WTC11 (cell line): ENCODE results near the gene HSPB6. TPM values are rescaled to one million over a fixed set of nuclear protein-coding genes. Genes with fewer than 3 reads are reported as not detected.

Experiments
- ATAC-seq: fragments of 200-7000 bp; cut with Tn5 transposase; 2 replicates; pipeline ENCODE4 v1.10.0; 2021; ENCODE audit warnings: mild to moderate bottlenecking, moderate library complexity
- CTCF ChIA-PET: fragments of 300-600 bp; sonication (Branson Sonifier 250); formaldehyde crosslinking; loops from one replicate; lab custom pipeline; 2021; ENCODE audit warnings: antibody characterized with exemption; lab: Charles Lee
- POLR2A ChIA-PET: fragments of 350-600 bp; sonication (Branson Sonifier 250); formaldehyde crosslinking; loops from one replicate; lab custom pipeline; 2021; ENCODE audit warnings: antibody characterized with exemption; lab: Charles Lee
- DNase-seq: peaks from one replicate; pipeline ENCODE4 v3.0.0; 2021; ENCODE audit warnings: low spot score
- H3K27ac Mint-ChIP-seq: 2 replicates; pipeline ENCODE4 v1.8.0; 2021; ENCODE audit warnings: mixed read lengths
- H3K27me3 Mint-ChIP-seq: 2 replicates; pipeline ENCODE4 v1.8.0; 2021; ENCODE audit warnings: low read depth, mild to moderate bottlenecking, moderate library complexity, mixed read lengths
- H3K36me3 Mint-ChIP-seq: 2 replicates; pipeline ENCODE4 v1.8.0; 2021; ENCODE audit warnings: mixed read lengths
- H3K4me1 Mint-ChIP-seq: 2 replicates; pipeline ENCODE4 v1.8.0; 2022; ENCODE audit warnings: mixed read lengths
- H3K4me3 Mint-ChIP-seq: 2 replicates; pipeline ENCODE4 v1.8.0; 2021; ENCODE audit warnings: mild to moderate bottlenecking, moderate library complexity, mixed read lengths
- H3K9me3 Mint-ChIP-seq: 2 replicates; pipeline ENCODE4 v1.8.0; 2021; ENCODE audit warnings: mixed read lengths
- ARID4B ChIP-seq: sonication (generic); formaldehyde crosslinking; IDR thresholded peaks from 2 replicates; pipeline ENCODE4 v1.8.0; 2023; ENCODE audit warnings: missing genetic modification reagents, mild to moderate bottlenecking, borderline replicate concordance
- ATF1 ChIP-seq: sonication (generic); formaldehyde crosslinking; IDR thresholded peaks from 2 replicates; pipeline ENCODE4 v1.8.1; 2023; ENCODE audit warnings: mild to moderate bottlenecking, moderate library complexity, missing genetic modification reagents
- ATF6 ChIP-seq: sonication (generic); formaldehyde crosslinking; IDR thresholded peaks from 2 replicates; pipeline ENCODE4 v1.8.1; 2023; ENCODE audit warnings: mild to moderate bottlenecking, missing genetic modification reagents
- CREM ChIP-seq: sonication (generic); formaldehyde crosslinking; IDR thresholded peaks from 2 replicates; pipeline ENCODE4 v1.8.1; 2022; ENCODE audit warnings: mild to moderate bottlenecking, missing genetic modification reagents, moderate library complexity
- ETV6 ChIP-seq: sonication (generic); formaldehyde crosslinking; IDR thresholded peaks from 2 replicates; pipeline ENCODE4 v1.8.1; 2022; ENCODE audit warnings: mild to moderate bottlenecking, missing genetic modification reagents
- FOXK1 ChIP-seq: sonication (generic); formaldehyde crosslinking; IDR thresholded peaks from 2 replicates; pipeline ENCODE4 v1.8.0; 2022; ENCODE audit warnings: mild to moderate bottlenecking, moderate library complexity, missing genetic modification reagents
- SP1 ChIP-seq: sonication (generic); formaldehyde crosslinking; conservative IDR thresholded peaks from 2 replicates; pipeline ENCODE4 v1.8.1; 2022; ENCODE audit warnings: missing genetic modification reagents
- STAT6 ChIP-seq: sonication (generic); formaldehyde crosslinking; conservative IDR thresholded peaks from 2 replicates; pipeline ENCODE4 v1.8.1; 2023; ENCODE audit warnings: mild to moderate bottlenecking, low read depth, missing genetic modification reagents, moderate library complexity
- TEAD1 ChIP-seq: sonication (generic); formaldehyde crosslinking; IDR thresholded peaks from 2 replicates; pipeline ENCODE4 v1.8.0; 2022; ENCODE audit warnings: mild to moderate bottlenecking, missing genetic modification reagents
- USF2 ChIP-seq: sonication (generic); formaldehyde crosslinking; IDR thresholded peaks from 2 replicates; pipeline ENCODE4 v1.8.1; 2023; ENCODE audit warnings: mild to moderate bottlenecking, missing genetic modification reagents, moderate library complexity
- ZBTB21 ChIP-seq: sonication (generic); formaldehyde crosslinking; IDR thresholded peaks from 2 replicates; pipeline ENCODE4 v1.8.1; 2023; ENCODE audit warnings: mild to moderate bottlenecking, missing genetic modification reagents, borderline replicate concordance
- ZNF317 ChIP-seq: sonication (generic); formaldehyde crosslinking; IDR thresholded peaks from 2 replicates; pipeline ENCODE4 v1.8.1; 2023; ENCODE audit warnings: low read depth, mild to moderate bottlenecking, moderate library complexity, missing genetic modification reagents, borderline replicate concordance
- ZNF396 ChIP-seq: fragments of 250-450 bp; sonication (Bioruptor Pico); IDR thresholded peaks from 2 replicates; pipeline ENCODE4 v1.8.0; 2021; ENCODE audit warnings: mild to moderate bottlenecking, moderate library complexity, borderline replicate concordance
- ZSCAN18 ChIP-seq: fragments of 250-450 bp; sonication (Bioruptor Pico); IDR thresholded peaks from 2 replicates; pipeline ENCODE4 v2.1.2; 2022; ENCODE audit warnings: mild to moderate bottlenecking, moderate library complexity
- total RNA-seq: library from RNA; stranded (reverse); gene quantifications from 3 replicates; pipeline ENCODE4 v1.2.3, GENCODE V29; 2021
- TF ChIP-seq, protein P1 (sequence below): sonication (generic); formaldehyde crosslinking; IDR thresholded peaks from 2 replicates; pipeline ENCODE4 v1.8.0; 2022; ENCODE audit warnings: mild to moderate bottlenecking, missing genetic modification reagents
- TF ChIP-seq, protein P2 (sequence below): sonication (generic); formaldehyde crosslinking; IDR thresholded peaks from 2 replicates; pipeline ENCODE4 v1.8.1; 2022; ENCODE audit warnings: mild to moderate bottlenecking, moderate library complexity, missing genetic modification reagents

HSPB6 gene
- total RNA-seq, 1 experiment from 2014 or later = 1.7 TPM

GRCh38 chr19:35755131-35755549 lies 1.7 kb downstream of the HSPB6 start (continued):
- no peak for TF ChIP-seq ARID4B (CRISPR knock-in tag)
- no peak for TF ChIP-seq SP1 (CRISPR knock-in tag)

- Mint-ChIP-seq H3K4me1 (peaks cover 16% of the 10 kb centered on the region), H3K4me3 (peak overlapping the region; percentile 68), H3K36me3 (no peaks in the 10 kb centered on the region), H3K9me3 (no peaks in the 10 kb centered on the region), H3K27ac (no peak overlapping the region), H3K27me3 (peaks cover 23% of the 10 kb centered on the region)
- DNase-seq (no peak), ATAC-seq (no peak)
- POLR2A ChIA-PET = no interaction called here
- CTCF ChIA-PET = no interaction called here
- TF ChIP-seq ARID4B (CRISPR knock-in tag) (no peak), USF2 (CRISPR knock-in tag) (no peak), ZNF317 (CRISPR knock-in tag) (no peak), ZBTB21 (no peak), TEAD1 (CRISPR knock-in tag) (no peak), ETV6 (CRISPR knock-in tag) (no peak), ZSCAN18 (CRISPR knock-in tag) (no peak), STAT6 (CRISPR knock-in tag) (no peak), ATF6 (CRISPR knock-in tag) (no peak), ZNF396 (CRISPR knock-in tag) (no peak), FOXK1 (CRISPR knock-in tag) (no peak), ATF1 (CRISPR knock-in tag) (no peak), CREM (CRISPR knock-in tag) (no peak)
- TF ChIP-seq, protein P1, sequence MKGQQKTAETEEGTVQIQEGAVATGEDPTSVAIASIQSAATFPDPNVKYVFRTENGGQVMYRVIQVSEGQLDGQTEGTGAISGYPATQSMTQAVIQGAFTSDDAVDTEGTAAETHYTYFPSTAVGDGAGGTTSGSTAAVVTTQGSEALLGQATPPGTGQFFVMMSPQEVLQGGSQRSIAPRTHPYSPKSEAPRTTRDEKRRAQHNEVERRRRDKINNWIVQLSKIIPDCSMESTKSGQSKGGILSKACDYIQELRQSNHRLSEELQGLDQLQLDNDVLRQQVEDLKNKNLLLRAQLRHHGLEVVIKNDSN (CRISPR knock-in tag) = no peak
- TF ChIP-seq, protein P2, sequence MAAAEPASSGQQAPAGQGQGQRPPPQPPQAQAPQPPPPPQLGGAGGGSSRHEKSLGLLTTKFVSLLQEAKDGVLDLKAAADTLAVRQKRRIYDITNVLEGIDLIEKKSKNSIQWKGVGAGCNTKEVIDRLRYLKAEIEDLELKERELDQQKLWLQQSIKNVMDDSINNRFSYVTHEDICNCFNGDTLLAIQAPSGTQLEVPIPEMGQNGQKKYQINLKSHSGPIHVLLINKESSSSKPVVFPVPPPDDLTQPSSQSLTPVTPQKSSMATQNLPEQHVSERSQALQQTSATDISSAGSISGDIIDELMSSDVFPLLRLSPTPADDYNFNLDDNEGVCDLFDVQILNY = no peak
Measured at GRCh38 chr19:35754370-35755130, 2.3 kb downstream of the HSPB6 start.
